GM12878 (cell line): Measurements from ENCODE around the gene ARL5C.

Source experiments
- CTCF ChIP-seq, 3 experiments: IDR thresholded peaks in 2 of 3; conservative IDR thresholded peaks in 1 of 3; 2 replicates each; pipeline ENCODE4 v1.5.1; 2011; ENCODE audit warnings: low read depth in 3 of 3, low read length in 3 of 3, mild to moderate bottlenecking in 3 of 3, control low read depth in 2 of 3, moderate library complexity in 2 of 3, inconsistent platforms in 1 of 3, mixed read lengths in 1 of 3; ENCODE audit not compliant: control insufficient read depth in 2 of 3, insufficient read depth in 1 of 3; ENCODE audit errors: extremely low read depth in 1 of 3
- EGR1 ChIP-seq, 2 experiments: IDR thresholded peaks; 1 replicate in 1 of 2; 2 replicates in 1 of 2; pipeline ENCODE4 v1.6.1; 2011 to 2012; ENCODE audit warnings: low read depth in 2 of 2, low read length in 2 of 2, borderline replicate concordance in 1 of 2, mild to moderate bottlenecking in 1 of 2, moderate library complexity in 1 of 2
- FOS ChIP-seq: IDR thresholded peaks from 3 replicates; pipeline ENCODE4 v1.6.1; 2011; ENCODE audit warnings: borderline replicate concordance; ENCODE audit not compliant: insufficient read length; ENCODE audit errors: extremely low read depth
- MTA2 ChIP-seq: fragments of 450-650 bp; IDR thresholded peaks from 2 replicates; pipeline ENCODE4 v1.6.1; 2016; ENCODE audit warnings: low read depth, mild to moderate bottlenecking, moderate library complexity
- NFYB ChIP-seq: IDR thresholded peaks from 2 replicates; pipeline ENCODE4 v1.6.1; 2011; ENCODE audit warnings: low read depth, mild to moderate bottlenecking, low read length, improper control_type of control experiment, moderate library complexity; ENCODE audit not compliant: insufficient read depth
- RCOR1 ChIP-seq: conservative IDR thresholded peaks from 2 replicates; pipeline ENCODE4 v1.6.1; 2012; ENCODE audit warnings: low read depth, low read length, improper control_type of control experiment
- SREBF1 ChIP-seq: IDR thresholded peaks from 2 replicates; pipeline ENCODE4 v1.6.1; 2012; ENCODE audit warnings: mild to moderate bottlenecking, low read length
- TARDBP ChIP-seq: IDR thresholded peaks from 2 replicates; pipeline ENCODE4 v1.6.1; 2016; ENCODE audit warnings: borderline replicate concordance
- TBL1XR1 ChIP-seq: IDR thresholded peaks from 2 replicates; pipeline ENCODE4 v1.6.1; 2012; ENCODE audit warnings: low read depth, low read length, improper control_type of control experiment
- ZBED1 ChIP-seq: IDR thresholded peaks from 2 replicates; pipeline ENCODE4 v1.6.1; 2016; ENCODE audit warnings: borderline replicate concordance
- TF ChIP-seq, protein P1 (sequence below): IDR thresholded peaks from 2 replicates; pipeline ENCODE4 v1.6.1; 2012; ENCODE audit warnings: low read depth, low read length, improper control_type of control experiment
- TF ChIP-seq, protein P2 (sequence below): fragments of 450-650 bp; formaldehyde crosslinking; IDR thresholded peaks from 2 replicates; pipeline ENCODE4 v1.5.0; 2022; ENCODE audit warnings: mild to moderate bottlenecking, missing genetic modification characterization

GRCh38 chr17:39146273-39146672, 19.7 kb downstream of the ARL5C start:
- TF ChIP-seq EGR1 (IDR thresholded peaks at IDR 0.05; ENCODE audit: borderline replicate concordance in 1 of 2, low read depth in 2 of 2, low read length in 2 of 2) (no peak), CTCF (IDR thresholded peaks at IDR 0.05 in 2 of 3, conservative IDR thresholded peaks at IDR 0.05 in 1 of 3; ENCODE audit: control insufficient read depth in 2 of 3, extremely low read depth in 1 of 3, insufficient read depth in 1 of 3, low read depth in 3 of 3, low read length in 3 of 3) (no peak), ZBED1 (no peak), NFYB (no peak), MTA2 (no peak), SREBF1 (no peak), TBL1XR1 (no peak), FOS (no peak), TARDBP (no peak), RCOR1 (no peak)
- TF ChIP-seq, protein P1, sequence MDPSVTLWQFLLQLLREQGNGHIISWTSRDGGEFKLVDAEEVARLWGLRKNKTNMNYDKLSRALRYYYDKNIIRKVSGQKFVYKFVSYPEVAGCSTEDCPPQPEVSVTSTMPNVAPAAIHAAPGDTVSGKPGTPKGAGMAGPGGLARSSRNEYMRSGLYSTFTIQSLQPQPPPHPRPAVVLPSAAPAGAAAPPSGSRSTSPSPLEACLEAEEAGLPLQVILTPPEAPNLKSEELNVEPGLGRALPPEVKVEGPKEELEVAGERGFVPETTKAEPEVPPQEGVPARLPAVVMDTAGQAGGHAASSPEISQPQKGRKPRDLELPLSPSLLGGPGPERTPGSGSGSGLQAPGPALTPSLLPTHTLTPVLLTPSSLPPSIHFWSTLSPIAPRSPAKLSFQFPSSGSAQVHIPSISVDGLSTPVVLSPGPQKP = no peak
- TF ChIP-seq, protein P2, sequence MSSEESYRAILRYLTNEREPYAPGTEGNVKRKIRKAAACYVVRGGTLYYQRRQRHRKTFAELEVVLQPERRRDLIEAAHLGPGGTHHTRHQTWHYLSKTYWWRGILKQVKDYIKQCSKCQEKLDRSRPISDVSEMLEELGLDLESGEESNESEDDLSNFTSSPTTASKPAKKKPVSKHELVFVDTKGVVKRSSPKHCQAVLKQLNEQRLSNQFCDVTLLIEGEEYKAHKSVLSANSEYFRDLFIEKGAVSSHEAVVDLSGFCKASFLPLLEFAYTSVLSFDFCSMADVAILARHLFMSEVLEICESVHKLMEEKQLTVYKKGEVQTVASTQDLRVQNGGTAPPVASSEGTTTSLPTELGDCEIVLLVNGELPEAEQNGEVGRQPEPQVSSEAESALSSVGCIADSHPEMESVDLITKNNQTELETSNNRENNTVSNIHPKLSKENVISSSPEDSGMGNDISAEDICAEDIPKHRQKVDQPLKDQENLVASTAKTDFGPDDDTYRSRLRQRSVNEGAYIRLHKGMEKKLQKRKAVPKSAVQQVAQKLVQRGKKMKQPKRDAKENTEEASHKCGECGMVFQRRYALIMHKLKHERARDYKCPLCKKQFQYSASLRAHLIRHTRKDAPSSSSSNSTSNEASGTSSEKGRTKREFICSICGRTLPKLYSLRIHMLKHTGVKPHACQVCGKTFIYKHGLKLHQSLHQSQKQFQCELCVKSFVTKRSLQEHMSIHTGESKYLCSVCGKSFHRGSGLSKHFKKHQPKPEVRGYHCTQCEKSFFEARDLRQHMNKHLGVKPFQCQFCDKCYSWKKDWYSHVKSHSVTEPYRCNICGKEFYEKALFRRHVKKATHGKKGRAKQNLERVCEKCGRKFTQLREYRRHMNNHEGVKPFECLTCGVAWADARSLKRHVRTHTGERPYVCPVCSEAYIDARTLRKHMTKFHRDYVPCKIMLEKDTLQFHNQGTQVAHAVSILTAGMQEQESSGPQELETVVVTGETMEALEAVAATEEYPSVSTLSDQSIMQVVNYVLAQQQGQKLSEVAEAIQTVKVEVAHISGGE = no peak
